Measurements from ENCODE around the gene MEIS1.

GRCh38 chr2:66602341-66602740 is 167.4 kb downstream of the MEIS1 start:
- no peak for TF ChIP-seq POLR2A (IDR thresholded peaks at IDR 0.05; ENCODE audit: low read depth, low read length)
- no peak for TF ChIP-seq MAX (IDR thresholded peaks at IDR 0.05; ENCODE audit: insufficient read depth, insufficient read length)
- TF ChIP-seq CTCF (IDR thresholded peaks at IDR 0.05; ENCODE audit: extremely low read depth in 1 of 2, insufficient read depth in 1 of 2, low read depth in 1 of 2, low read length in 2 of 2): no peak
- TF ChIP-seq POLR2AphosphoS5 (IDR thresholded peaks at IDR 0.05; ENCODE audit: insufficient read depth, low read depth, low read length): no peak
- TF ChIP-seq EZH2 (IDR thresholded peaks at IDR 0.05; ENCODE audit: borderline replicate concordance, low read depth, low read length, severe bottlenecking): no peak

Measured in endothelial cell of umbilical vein (primary cell).